HUES6 (cell line): ENCODE measurements around the gene YWHAQ.

Experiments
- H3K27ac ChIP-seq: 2 replicates; pipeline ENCODE4 v1.7.0; 2013; ENCODE audit warnings: low read depth, mild to moderate bottlenecking, low read length, inconsistent platforms
- H3K27me3 ChIP-seq: 2 replicates; pipeline ENCODE4 v1.6.1; 2013; ENCODE audit warnings: low read length; ENCODE audit not compliant: control insufficient read depth, insufficient read depth
- H3K36me3 ChIP-seq: 2 replicates; pipeline ENCODE4 v1.6.1; 2013; ENCODE audit warnings: low read length; ENCODE audit not compliant: control insufficient read depth, insufficient read depth
- H3K4me1 ChIP-seq: 2 replicates; pipeline ENCODE4 v1.6.1; 2013; ENCODE audit warnings: low read length; ENCODE audit not compliant: control insufficient read depth, insufficient read depth
- H3K4me3 ChIP-seq: 2 replicates; pipeline ENCODE4 v1.5.1; 2013; ENCODE audit warnings: low read depth, low read length
- H3K9ac ChIP-seq: one replicate; pipeline ENCODE4 v1.6.1; 2013; ENCODE audit warnings: mild to moderate bottlenecking, low read length
- H3K9me3 ChIP-seq: 2 replicates; pipeline ENCODE4 v1.6.1; 2013; ENCODE audit warnings: low read depth, low read length; ENCODE audit not compliant: control insufficient read depth, insufficient read depth

Gene YWHAQ

GRCh38 chr2:9665898-9666297, 35.1 kb upstream of the YWHAQ start:
- Histone ChIP-seq H3K27me3 (no peaks in the 10 kb centered on the region), H3K4me3 (no peak overlapping the region), H3K4me1 (no peaks in the 10 kb centered on the region), H3K9ac (no peak overlapping the region), H3K27ac (no peak overlapping the region), H3K9me3 (no peaks in the 10 kb centered on the region), H3K36me3 (no peaks in the 10 kb centered on the region)

- H3K4me3 ChIP-seq: no peak overlapping the region
- H3K27ac ChIP-seq: no peak overlapping the region
- no peaks in the 10 kb centered on the region for H3K27me3 ChIP-seq
- H3K9ac ChIP-seq: no peak overlapping the region
- no peaks in the 10 kb centered on the region for H3K9me3 ChIP-seq
- no peaks in the 10 kb centered on the region for H3K36me3 ChIP-seq
- H3K4me1 ChIP-seq: no peaks in the 10 kb centered on the region; the same call in 1 of the 2 replicates
Observed at GRCh38 chr2:9664365-9664764, 33.6 kb upstream of the YWHAQ start.

GRCh38 chr2:9663008-9663879, 32.4 kb upstream of the YWHAQ start:
- Histone ChIP-seq H3K27me3 (no peaks in the 10 kb centered on the region), H3K9me3 (no peaks in the 10 kb centered on the region), H3K4me3 (no peak overlapping the region), H3K9ac (no peak overlapping the region), H3K4me1 (no peaks in the 10 kb centered on the region; the same call in 1 of the 2 replicates), H3K27ac (no peak overlapping the region), H3K36me3 (no peaks in the 10 kb centered on the region)

GRCh38 chr2:9661261-9661660, 30.5 kb upstream of the YWHAQ start:
- no peak overlapping the region for H3K27ac ChIP-seq
- H3K4me3 ChIP-seq: no peak overlapping the region
- H3K4me1 ChIP-seq: peaks cover 11% of the 10 kb centered on the region; the same call in 1 of the 2 replicates
- no peaks in the 10 kb centered on the region for H3K27me3 ChIP-seq
- no peaks in the 10 kb centered on the region for H3K36me3 ChIP-seq
- H3K9me3 ChIP-seq: no peaks in the 10 kb centered on the region
- H3K9ac ChIP-seq: no peak overlapping the region

- H3K27ac ChIP-seq: no peak overlapping the region
- H3K4me1 ChIP-seq: peaks cover 11% of the 10 kb centered on the region; the same call in 1 of the 2 replicates
Observed at GRCh38 chr2:9660781-9661180, 30.0 kb upstream of the YWHAQ start.

GRCh38 chr2:9660154-9660553, 29.4 kb upstream of the YWHAQ start:
- Histone ChIP-seq H3K9me3 (no peaks in the 10 kb centered on the region), H3K4me3 (no peak overlapping the region), H3K27me3 (no peaks in the 10 kb centered on the region), H3K27ac (no peak overlapping the region), H3K36me3 (no peaks in the 10 kb centered on the region), H3K9ac (no peak overlapping the region), H3K4me1 (peaks cover 11% of the 10 kb centered on the region; the same call in 1 of the 2 replicates)

More at GRCh38 chr2:9660781-9661180, 30.0 kb upstream of the YWHAQ start:
- Histone ChIP-seq H3K27me3 (no peaks in the 10 kb centered on the region), H3K9me3 (no peaks in the 10 kb centered on the region), H3K9ac (no peak overlapping the region), H3K4me3 (no peak overlapping the region), H3K36me3 (no peaks in the 10 kb centered on the region)

GRCh38 chr2:9658972-9659371, 28.2 kb upstream of the YWHAQ start:
- Histone ChIP-seq H3K36me3 (no peaks in the 10 kb centered on the region), H3K4me3 (no peak overlapping the region), H3K9me3 (no peaks in the 10 kb centered on the region), H3K27me3 (no peaks in the 10 kb centered on the region), H3K9ac (no peak overlapping the region), H3K4me1 (peaks cover 11% of the 10 kb centered on the region; the same call in 1 of the 2 replicates), H3K27ac (no peak overlapping the region)

GRCh38 chr2:9657731-9658130, 26.9 kb upstream of the YWHAQ start:
- no peaks in the 10 kb centered on the region for H3K27me3 ChIP-seq
- no peaks in the 10 kb centered on the region for H3K9me3 ChIP-seq
- H3K9ac ChIP-seq: no peak overlapping the region
- peaks cover 11% of the 10 kb centered on the region; the same call in 1 of the 2 replicates for H3K4me1 ChIP-seq
- H3K4me3 ChIP-seq: no peak overlapping the region
- H3K27ac ChIP-seq: no peak overlapping the region
- H3K36me3 ChIP-seq: no peaks in the 10 kb centered on the region

- H3K36me3 ChIP-seq: no peaks in the 10 kb centered on the region
Observed at GRCh38 chr2:9657083-9657482, 26.3 kb upstream of the YWHAQ start.

GRCh38 chr2:9656270-9656766, 25.5 kb upstream of the YWHAQ start:
- no peaks in the 10 kb centered on the region for H3K9me3 ChIP-seq
- H3K27ac ChIP-seq: no peak overlapping the region
- peaks cover 11% of the 10 kb centered on the region; the same call in 1 of the 2 replicates for H3K4me1 ChIP-seq
- no peak overlapping the region for H3K9ac ChIP-seq
- H3K4me3 ChIP-seq: no peak overlapping the region
- H3K36me3 ChIP-seq: no peaks in the 10 kb centered on the region
- H3K27me3 ChIP-seq: no peaks in the 10 kb centered on the region

More at GRCh38 chr2:9657083-9657482, 26.3 kb upstream of the YWHAQ start:
- H3K27me3 ChIP-seq: no peaks in the 10 kb centered on the region
- peaks cover 11% of the 10 kb centered on the region; the same call in 1 of the 2 replicates for H3K4me1 ChIP-seq
- H3K9me3 ChIP-seq: no peaks in the 10 kb centered on the region
- H3K9ac ChIP-seq: no peak overlapping the region
- H3K4me3 ChIP-seq: no peak overlapping the region
- no peak overlapping the region for H3K27ac ChIP-seq
